Naive thymus-derived CD4-positive, alpha-beta T cell (primary cell): ENCODE data around the gene CHD9. TPM values are rescaled to one million over a fixed set of nuclear protein-coding genes. Genes with fewer than 3 reads are reported as not detected.

ENCODE experiments used
- ATAC-seq: fragments of 150-1000 bp; cut with Tn5 transposase; 2 replicates; pipeline ENCODE4 v1.10.0; 2021; ENCODE audit warnings: mild to moderate bottlenecking, moderate library complexity
- CTCF ChIA-PET: fragments of 350-600 bp; sonication (Branson Sonifier 250); formaldehyde crosslinking; loops from one replicate; lab custom pipeline; 2021; ENCODE audit warnings: antibody characterized with exemption; lab: Charles Lee
- POLR2A ChIA-PET: fragments of 350-600 bp; sonication (Branson Sonifier 250); formaldehyde crosslinking; loops from one replicate; lab custom pipeline; 2021; ENCODE audit warnings: antibody characterized with exemption, inconsistent platforms; lab: Charles Lee
- DNase-seq, 9 donors: peaks; one replicate each; pipeline versions ENCODE4 v3.0.0 to v3.0.0-alpha.2; 2020 to 2022; ENCODE audit warnings: mixed read lengths in 1 of 9
- H3K27ac ChIP-seq: one replicate; pipeline ENCODE4 v1.7.0; 2013; ENCODE audit warnings: mild to moderate bottlenecking, low read depth, low read length, moderate library complexity
- H3K27me3 ChIP-seq, 2 donors: one replicate each; pipeline ENCODE4 v1.7.0; 2013; ENCODE audit warnings: low read length in 2 of 2, mild to moderate bottlenecking in 2 of 2, moderate library complexity in 2 of 2; ENCODE audit not compliant: control insufficient read depth in 2 of 2, insufficient read depth in 2 of 2
- H3K36me3 ChIP-seq, 3 experiments: 1 replicate in 2 of 3; 2 replicates in 1 of 3; pipeline ENCODE4 v1.7.0; 2013; ENCODE audit warnings: low read length in 3 of 3, mild to moderate bottlenecking in 3 of 3, moderate library complexity in 1 of 3; ENCODE audit not compliant: insufficient read depth in 3 of 3, control insufficient read depth in 2 of 3
- H3K4me1 ChIP-seq, 2 donors: one replicate each; pipeline ENCODE4 v1.7.0; 2013; ENCODE audit warnings: low read length in 2 of 2, mild to moderate bottlenecking in 2 of 2, moderate library complexity in 1 of 2; ENCODE audit not compliant: control insufficient read depth in 2 of 2, insufficient read depth in 2 of 2
- H3K4me3 ChIP-seq: 2 replicates; pipeline ENCODE4 v1.7.0; 2013; ENCODE audit warnings: mild to moderate bottlenecking, low read length
- H3K9me3 ChIP-seq, 3 experiments: 1 replicate in 2 of 3; 2 replicates in 1 of 3; pipeline ENCODE4 v1.7.0; 2013; ENCODE audit warnings: low read length in 3 of 3; ENCODE audit not compliant: control insufficient read depth in 2 of 3
- H3K27ac Mint-ChIP-seq, 9 donors: one replicate each; pipeline ENCODE4 v1.8.0; 2020 to 2022; ENCODE audit warnings: mixed read lengths in 9 of 9, mild to moderate bottlenecking in 8 of 9, moderate library complexity in 5 of 9, inconsistent platforms in 2 of 9
- H3K27me3 Mint-ChIP-seq, 5 donors: one replicate each; pipeline ENCODE4 v1.8.0; 2021 to 2022; ENCODE audit warnings: mixed read lengths in 5 of 5, mild to moderate bottlenecking in 1 of 5
- H3K36me3 Mint-ChIP-seq, 5 donors: one replicate each; pipeline ENCODE4 v1.8.0; 2020 to 2022; ENCODE audit warnings: mixed read lengths in 5 of 5, mild to moderate bottlenecking in 3 of 5, inconsistent platforms in 1 of 5
- H3K4me1 Mint-ChIP-seq, 7 donors: one replicate each; pipeline ENCODE4 v1.8.0; 2020 to 2022; ENCODE audit warnings: mixed read lengths in 7 of 7, mild to moderate bottlenecking in 3 of 7, inconsistent platforms in 1 of 7
- H3K4me3 Mint-ChIP-seq, 10 donors: one replicate each; pipeline ENCODE4 v1.8.0; 2020 to 2022; ENCODE audit warnings: mild to moderate bottlenecking in 10 of 10, mixed read lengths in 10 of 10, moderate library complexity in 6 of 10, inconsistent platforms in 2 of 10
- H3K9me3 Mint-ChIP-seq, 11 donors: one replicate each; pipeline ENCODE4 v1.8.0; 2020 to 2022; ENCODE audit warnings: mixed read lengths in 11 of 11, mild to moderate bottlenecking in 4 of 11, inconsistent platforms in 1 of 11, moderate library complexity in 1 of 11
- intact Hi-C, 2 donors: fragments of 100-400 bp; cut with micrococcal nuclease; formaldehyde crosslinking; loops; one replicate each; pipeline ENCODE4 v1.15.1; 2023
- polyA plus RNA-seq, 2 donors: library from polyadenylated mRNA; unstranded; fragments of 300-500 nt; fragmentation: Illumina TruSeq; gene quantifications; one replicate each; pipeline ENCODE4 v1.2.3, GENCODE V29; 2021
- total RNA-seq, 6 experiments: library from RNA in 5 of 6; stranded (reverse) in 5 of 6; gene quantifications; 1 replicate in 5 of 6; 2 replicates in 1 of 6; pipeline ENCODE4 v1.2.3 and lab custom pipeline; 2021 to 2026

CHD9 gene
- total and polyA plus RNA-seq, 7 experiments from 2014 or later, result 23.8 to 46.4 (median 30.6) TPM

GRCh38 chr16:53356478-53357207 lies 301.9 kb downstream of the CHD9 start:
- ATAC-seq (no peak), DNase-seq (no peak)
- ChIA-PET CTCF (no interaction called here), POLR2A (no interaction called here)
- Mint-ChIP-seq H3K27me3 (peaks cover 0 to 5% (median 0%) of the 10 kb centered on the region in 5 donors), H3K9me3 (peaks cover 0 to 2% (median 0%) of the 10 kb centered on the region in 11 donors), H3K4me3 (no peak overlapping the region), H3K4me1 (peaks cover 0 to 8% (median 0%) of the 10 kb centered on the region in 7 donors), H3K27ac (no peak overlapping the region), H3K36me3 (no peaks in the 10 kb centered on the region)
- Histone ChIP-seq H3K9me3 (no peaks in the 10 kb centered on the region), H3K27ac (no peak overlapping the region), H3K27me3 (no peaks in the 10 kb centered on the region), H3K4me3 (no peak overlapping the region), H3K36me3 (no peaks in the 10 kb centered on the region), H3K4me1 (no peaks in the 10 kb centered on the region)
- intact Hi-C loops, result no loop called here

- Mint-ChIP-seq H3K36me3 (no peaks in the 10 kb centered on the region), H3K4me3 (no peak overlapping the region), H3K4me1 (peaks cover 0 to 8% (median 0%) of the 10 kb centered on the region in 7 donors), H3K27ac (no peak overlapping the region), H3K27me3 (peaks cover 0 to 5% (median 0%) of the 10 kb centered on the region in 5 donors), H3K9me3 (peaks cover 0 to 2% (median 0%) of the 10 kb centered on the region in 11 donors)
- DNase-seq (no peak), ATAC-seq (no peak)
- POLR2A ChIA-PET, result no interaction called here
- Histone ChIP-seq H3K9me3 (no peaks in the 10 kb centered on the region), H3K4me1 (no peaks in the 10 kb centered on the region), H3K4me3 (no peak overlapping the region), H3K27me3 (no peaks in the 10 kb centered on the region), H3K27ac (no peak overlapping the region), H3K36me3 (no peaks in the 10 kb centered on the region)
- intact Hi-C loops, result no loop called here
- CTCF ChIA-PET, result no interaction called here
These were observed 302.4 kb downstream of the CHD9 start for GRCh38 chr16:53357208-53357586.

- no peaks in the 10 kb centered on the region for H3K36me3 ChIP-seq
- no peaks in the 10 kb centered on the region for H3K9me3 ChIP-seq
- no peak overlapping the region for H3K27ac Mint-ChIP-seq
- no peak for ATAC-seq
- H3K27me3 ChIP-seq, result no peaks in the 10 kb centered on the region
- no peak overlapping the region for H3K4me3 Mint-ChIP-seq
- H3K9me3 Mint-ChIP-seq, result peaks cover 0 to 2% (median 0%) of the 10 kb centered on the region in 11 donors
- no peak for DNase-seq
- intact Hi-C loops, result no loop called here
- no peak overlapping the region for H3K27ac ChIP-seq
- peaks cover 0 to 5% (median 0%) of the 10 kb centered on the region in 5 donors for H3K27me3 Mint-ChIP-seq
- no peak overlapping the region for H3K4me3 ChIP-seq
- H3K4me1 ChIP-seq, result no peaks in the 10 kb centered on the region
- no peaks in the 10 kb centered on the region for H3K36me3 Mint-ChIP-seq
- H3K4me1 Mint-ChIP-seq, result peaks cover 0 to 8% (median 0%) of the 10 kb centered on the region in 7 donors
- ChIA-PET POLR2A (no interaction called here), CTCF (no interaction called here)
These were observed 303.2 kb downstream of the CHD9 start for GRCh38 chr16:53357955-53358354.

- peak overlapping the region in 1 of 9 donors; percentile 36 for H3K27ac Mint-ChIP-seq
These were observed 304.1 kb downstream of the CHD9 start for GRCh38 chr16:53358884-53359283.

GRCh38 chr16:53369921-53370320 lies 315.1 kb downstream of the CHD9 start:
- ATAC-seq (no peak), DNase-seq (no peak)
- H3K9me3 Mint-ChIP-seq, result peaks cover 0 to 2% (median 0%) of the 10 kb centered on the region in 11 donors
- Histone ChIP-seq H3K36me3 (no peaks in the 10 kb centered on the region), H3K4me1 (peaks cover 4 to 7% of the 10 kb centered on the region in 2 donors), H3K9me3 (no peaks in the 10 kb centered on the region), H3K4me3 (no peak overlapping the region), H3K27me3 (no peaks in the 10 kb centered on the region), H3K27ac (no peak overlapping the region)
- peaks cover 0 to 1% (median 0%) of the 10 kb centered on the region in 5 donors for H3K36me3 Mint-ChIP-seq
- intact Hi-C loops, result loop anchor here (5.0 to 10.0 kb wide), 4 partner anchors 55 to 332 kb away; partner anchors contain the start of genes AKTIP (in 1 of the 2), FTO (in 1 of the 2) and RPGRIP1L (in 1 of the 2)
- POLR2A ChIA-PET, result no interaction called here
- H3K4me3 Mint-ChIP-seq, result no peak overlapping the region
- CTCF ChIA-PET, result no interaction called here
- no peak overlapping the region for H3K27ac Mint-ChIP-seq
- peaks cover 4 to 23% (median 11%) of the 10 kb centered on the region in 7 donors for H3K4me1 Mint-ChIP-seq
- H3K27me3 Mint-ChIP-seq, result peaks cover 0 to 36% (median 0%) of the 10 kb centered on the region in 5 donors

More at GRCh38 chr16:53358884-53359283, 304.1 kb downstream of the CHD9 start:
- ATAC-seq (no peak), DNase-seq (no peak)
- ChIA-PET POLR2A (no interaction called here), CTCF (no interaction called here)
- H3K9me3 ChIP-seq, result no peaks in the 10 kb centered on the region
- Mint-ChIP-seq H3K36me3 (no peaks in the 10 kb centered on the region), H3K9me3 (peaks cover 0 to 2% (median 0%) of the 10 kb centered on the region in 11 donors), H3K27me3 (peaks cover 0 to 5% (median 0%) of the 10 kb centered on the region in 5 donors), H3K4me1 (peaks cover 0 to 8% (median 0%) of the 10 kb centered on the region in 7 donors), H3K4me3 (no peak overlapping the region)
- no peak overlapping the region for H3K27ac ChIP-seq
- no peaks in the 10 kb centered on the region for H3K36me3 ChIP-seq
- intact Hi-C loops, result no loop called here
- H3K4me1 ChIP-seq, result no peaks in the 10 kb centered on the region
- no peak overlapping the region for H3K4me3 ChIP-seq
- no peaks in the 10 kb centered on the region for H3K27me3 ChIP-seq

GRCh38 chr16:53370827-53371226 lies 316.0 kb downstream of the CHD9 start:
- peaks cover 0 to 33% (median 0%) of the 10 kb centered on the region in 5 donors for H3K27me3 Mint-ChIP-seq
- Histone ChIP-seq H3K27me3 (no peaks in the 10 kb centered on the region), H3K9me3 (no peaks in the 10 kb centered on the region), H3K36me3 (no peaks in the 10 kb centered on the region), H3K4me3 (no peak overlapping the region), H3K27ac (no peak overlapping the region), H3K4me1 (peaks cover 4 to 7% of the 10 kb centered on the region in 2 donors)
- POLR2A ChIA-PET, result interaction anchor here (1.1 kb wide), 1 partner anchor 63 kb away, joined by 5 read pairs; the partner anchor contains the start of gene RBL2
- ATAC-seq (no peak), DNase-seq (no peak)
- no peak overlapping the region for H3K27ac Mint-ChIP-seq
- CTCF ChIA-PET, result no interaction called here
- no peak overlapping the region for H3K4me3 Mint-ChIP-seq
- intact Hi-C loops, result loop anchor here (5.0 kb wide), 3 partner anchors 131 to 331 kb away; partner anchors contain the start of genes AKTIP (in 1 of the 2), FTO (in 1 of the 2) and RPGRIP1L (in 1 of the 2)
- peaks cover 0 to 1% (median 0%) of the 10 kb centered on the region in 5 donors for H3K36me3 Mint-ChIP-seq
- H3K9me3 Mint-ChIP-seq, result peaks cover 0 to 2% (median 0%) of the 10 kb centered on the region in 11 donors
- H3K4me1 Mint-ChIP-seq, result peaks cover 0 to 27% (median 12%) of the 10 kb centered on the region in 7 donors
